A673 (cell line): Measurements from ENCODE around the gene ZNF667. TPM values are rescaled to one million over a fixed set of nuclear protein-coding genes. Genes with fewer than 3 reads are reported as not detected.
A peak's percentile ranks its signal among the peaks of the same experiment; 100 is the strongest.

ENCODE experiments used
- BruUV-seq: library from RNA; stranded (reverse); fragments of 400-500 nt; replicated peaks from 2 replicates; lab custom pipeline; 2021; lab: Mats Ljungman, UMichigan
- CTCF ChIA-PET: fragments of 300-600 bp; sonication (Branson Sonifier 250); formaldehyde crosslinking; loops from one replicate; lab custom pipeline; 2022; ENCODE audit warnings: antibody characterized with exemption; lab: Charles Lee
- POLR2A ChIA-PET: fragments of 300-600 bp; sonication (Branson Sonifier 250); formaldehyde crosslinking; loops from one replicate; lab custom pipeline; 2022; ENCODE audit warnings: antibody characterized with exemption; ENCODE audit not compliant: low non-redundant PET; lab: Charles Lee
- DNase-seq: peaks from one replicate; pipeline ENCODE4 v3.0.0-alpha.2; 2015; ENCODE audit warnings: low spot score
- H3K27ac ChIP-seq: fragments of 200-600 bp; sonication (generic); 2 replicates; pipeline ENCODE4 v1.5.1; 2016; ENCODE audit warnings: mixed run types, low read depth, mild to moderate bottlenecking, mixed read lengths, antibody characterized with exemption, low read length; ENCODE audit not compliant: poor library complexity, severe bottlenecking
- H3K27me3 ChIP-seq: fragments of 200-600 bp; sonication (generic); replicated peaks from 2 replicates; pipeline ENCODE4 v1.6.1; 2017; ENCODE audit warnings: mixed run types, low read depth, mild to moderate bottlenecking, mixed read lengths, antibody characterized with exemption, low read length; ENCODE audit not compliant: insufficient read depth, poor library complexity
- H3K36me3 ChIP-seq: fragments of 200-600 bp; sonication (generic); 2 replicates; pipeline ENCODE4 v1.6.1; 2016; ENCODE audit warnings: mixed run types, mild to moderate bottlenecking, mixed read lengths, antibody characterized with exemption, low read length; ENCODE audit not compliant: insufficient read depth, poor library complexity, severe bottlenecking
- H3K4me1 ChIP-seq: fragments of 200-600 bp; sonication (generic); 2 replicates; pipeline ENCODE4 v1.6.1; 2017; ENCODE audit warnings: mixed run types, mild to moderate bottlenecking, mixed read lengths, antibody characterized with exemption, low read length; ENCODE audit not compliant: insufficient read depth, poor library complexity, severe bottlenecking
- H3K4me3 ChIP-seq: fragments of 200-600 bp; sonication (generic); 2 replicates; pipeline ENCODE4 v1.5.1; 2016; ENCODE audit warnings: low read depth, mixed run types, mild to moderate bottlenecking, mixed read lengths, low read length; ENCODE audit not compliant: poor library complexity, severe bottlenecking
- H3K9me3 ChIP-seq: fragments of 200-600 bp; sonication (generic); 2 replicates; pipeline ENCODE4 v1.6.1; 2016; ENCODE audit warnings: mixed run types, low read depth, mild to moderate bottlenecking, mixed read lengths, antibody characterized with exemption, low read length; ENCODE audit not compliant: poor library complexity, severe bottlenecking
- CTCF ChIP-seq: fragments of 300-800, 200-600 bp; sonication (generic); conservative IDR thresholded peaks from 2 replicates; pipeline ENCODE4 v1.5.1; 2017; ENCODE audit warnings: low read depth, mild to moderate bottlenecking, antibody characterized with exemption, low read length, moderate library complexity, mixed read lengths
- EZH2 ChIP-seq: fragments of 200-600 bp; sonication (generic); IDR thresholded peaks from 2 replicates; pipeline ENCODE4 v1.6.1; 2017; ENCODE audit warnings: borderline replicate concordance, low read depth, mild to moderate bottlenecking, mixed read lengths, antibody characterized with exemption, low read length; ENCODE audit not compliant: poor library complexity, severe bottlenecking
- intact Hi-C: fragments of 100-400 bp; cut with micrococcal nuclease; formaldehyde crosslinking; loops from one replicate; pipeline ENCODE4 v1.10.0; 2022; ENCODE audit not compliant: unreplicated experiment
- total RNA-seq: library from RNA; stranded (reverse); gene quantifications from 2 replicates; pipeline ENCODE4 v1.2.3, GENCODE V29; 2021

ZNF667 gene
- total RNA-seq, 1 experiment from 2014 or later = 3.9 TPM

DNA sequence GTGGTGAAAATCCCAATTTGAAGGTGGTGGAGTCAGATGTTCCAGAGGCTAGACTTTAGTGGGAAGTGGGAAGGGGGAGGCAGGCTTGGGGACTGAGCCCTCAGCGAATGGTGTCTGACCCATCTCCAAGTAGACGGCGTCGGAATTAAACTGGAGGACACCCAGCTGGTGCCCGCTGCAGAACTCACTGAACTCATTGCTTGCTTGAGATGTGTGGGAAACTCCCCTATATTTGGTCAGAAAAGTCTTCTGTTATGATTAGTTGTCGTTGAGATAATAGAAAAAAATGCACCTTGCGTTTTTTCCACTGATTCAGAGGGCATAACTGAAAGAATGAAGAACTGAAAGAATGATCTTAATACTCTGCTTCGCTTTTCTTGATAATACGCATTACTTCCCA is 73.9 kb downstream of the ZNF667 start:
- peak overlapping the region; percentile 91 for H3K27ac ChIP-seq
- ChIA-PET POLR2A (no interaction called here), CTCF (interaction anchor here (0.6 kb wide), 1 partner anchor 1765 kb away, joined by 3 read pairs; no protein-coding TSS in a partner anchor)
- no peaks in the 10 kb centered on the region for H3K27me3 ChIP-seq
- H3K4me3 ChIP-seq = peak overlapping the region; percentile 68
- intact Hi-C loops = no loop called here
- BruUV-seq = TSS peak; percentile 70
- peak; percentile 10 for DNase-seq
- H3K4me1 ChIP-seq = no peaks in the 10 kb centered on the region
- H3K36me3 ChIP-seq = peaks cover 16% of the 10 kb centered on the region
- no peak for TF ChIP-seq CTCF
- TF ChIP-seq EZH2 = no peak
- H3K9me3 ChIP-seq = peaks cover 47% of the 10 kb centered on the region

- no peak overlapping the region for H3K27ac ChIP-seq
- CTCF ChIA-PET = no interaction called here
Observed at GRCh38 chr19:56400485-56400884, 76.7 kb downstream of the ZNF667 start.

DNA sequence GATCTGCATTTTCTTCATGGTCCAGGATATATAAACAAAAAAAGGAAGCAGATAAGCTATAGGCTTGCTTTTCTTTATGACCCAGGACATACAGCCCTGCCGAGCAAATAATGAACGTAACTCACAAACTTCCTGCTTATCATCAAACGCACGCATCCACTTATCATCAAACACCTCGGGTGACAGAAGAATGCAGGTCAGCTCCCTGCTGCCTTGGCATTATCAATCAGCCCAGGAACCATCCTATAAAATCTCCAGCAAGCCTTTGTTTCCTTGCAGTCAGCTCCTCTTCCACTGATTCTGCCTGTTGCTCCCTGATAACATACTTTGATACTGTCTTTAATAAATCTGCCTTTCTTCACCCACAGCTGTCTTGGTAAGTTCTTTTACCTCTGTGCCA is 78.3 kb downstream of the ZNF667 start:
- intact Hi-C loops = no loop called here
- ChIA-PET POLR2A (no interaction called here), CTCF (no interaction called here)
- no peaks in the 10 kb centered on the region for H3K4me1 ChIP-seq
- no peak for DNase-seq
- peaks cover 33% of the 10 kb centered on the region for H3K9me3 ChIP-seq
- peaks cover 3% of the 10 kb centered on the region for H3K36me3 ChIP-seq
- no peak overlapping the region for H3K4me3 ChIP-seq
- H3K27me3 ChIP-seq = no peaks in the 10 kb centered on the region
- no TSS peak for BruUV-seq
- TF ChIP-seq CTCF (no peak), EZH2 (no peak)
- H3K27ac ChIP-seq = no peak overlapping the region

More at GRCh38 chr19:56400485-56400884, 76.7 kb downstream of the ZNF667 start:
- Histone ChIP-seq H3K4me3 (no peak overlapping the region), H3K27me3 (no peaks in the 10 kb centered on the region), H3K4me1 (no peaks in the 10 kb centered on the region), H3K9me3 (peaks cover 28% of the 10 kb centered on the region), H3K36me3 (peaks cover 3% of the 10 kb centered on the region)
- no peak for DNase-seq
- no TSS peak for BruUV-seq
- TF ChIP-seq EZH2 (no peak), CTCF (no peak)
- intact Hi-C loops = no loop called here
- POLR2A ChIA-PET = no interaction called here
